SK-N-MC (cell line): ENCODE measurements around the gene ZDHHC14.

Experiments used
- EZH2 ChIP-seq: fragments of 200-600 bp; sonication (generic); IDR thresholded peaks from one replicate; pipeline ENCODE4 v1.6.1; 2017; ENCODE audit warnings: antibody characterized with exemption
- FOXP2 ChIP-seq: optimal IDR thresholded peaks from 2 replicates; pipeline ENCODE3; 2011; ENCODE audit warnings: mild to moderate bottlenecking, moderate library complexity; ENCODE audit not compliant: insufficient read depth; ENCODE audit errors: extremely low read length, control extremely low read depth
- POLR2AphosphoS5 ChIP-seq: IDR thresholded peaks from 2 replicates; pipeline ENCODE4 v1.6.1; 2012; ENCODE audit warnings: mild to moderate bottlenecking, low read depth, low read length, borderline replicate concordance

GRCh38 chr6:157675831-157676230, 294.8 kb downstream of the ZDHHC14 start:
- no peak for TF ChIP-seq EZH2
- TF ChIP-seq POLR2AphosphoS5: no peak
- TF ChIP-seq FOXP2: no peak
